GM23248 (cell line): ENCODE results near the gene SGMS1. TPM values are rescaled to one million over a fixed set of nuclear protein-coding genes. Genes with fewer than 3 reads are reported as not detected.

Experiments used
- DNase-seq: peaks from one replicate; pipeline ENCODE4 v3.0.0-alpha.2; 2015
- H2AFZ ChIP-seq: fragments of 200-600 bp; sonication (generic); 2 replicates; pipeline ENCODE4 v1.6.1; 2016; ENCODE audit warnings: antibody characterized with exemption
- H3F3A ChIP-seq: fragments of 200-600 bp; sonication (generic); 2 replicates; pipeline ENCODE4 v1.6.1; 2016; ENCODE audit warnings: mild to moderate bottlenecking, antibody characterized with exemption, mixed run types; ENCODE audit not compliant: insufficient read depth
- H3K27ac ChIP-seq: fragments of 200-600 bp; sonication (generic); 2 replicates; pipeline ENCODE4 v1.5.1; 2016; ENCODE audit warnings: mild to moderate bottlenecking
- H3K27me3 ChIP-seq: fragments of 200-600 bp; sonication (generic); replicated peaks from 2 replicates; pipeline ENCODE4 v1.6.1; 2016; ENCODE audit warnings: mild to moderate bottlenecking; ENCODE audit not compliant: insufficient read depth
- H3K36me3 ChIP-seq: fragments of 200-600 bp; sonication (generic); 2 replicates; pipeline ENCODE4 v1.6.1; 2016; ENCODE audit warnings: low read depth, mild to moderate bottlenecking
- H3K4me1 ChIP-seq: fragments of 200-600 bp; sonication (generic); 2 replicates; pipeline ENCODE4 v1.6.1; 2016; ENCODE audit warnings: mild to moderate bottlenecking; ENCODE audit not compliant: insufficient read depth
- H3K4me2 ChIP-seq: fragments of 200-600 bp; sonication (generic); one replicate; pipeline ENCODE4 v1.6.1; 2016; ENCODE audit warnings: mild to moderate bottlenecking; ENCODE audit not compliant: unreplicated experiment
- H3K4me3 ChIP-seq: fragments of 200-600 bp; sonication (generic); 2 replicates; pipeline ENCODE4 v1.5.1; 2016; ENCODE audit warnings: mild to moderate bottlenecking
- H3K79me2 ChIP-seq: fragments of 200-600 bp; sonication (generic); 2 replicates; pipeline ENCODE4 v1.6.1; 2016; ENCODE audit warnings: mild to moderate bottlenecking; ENCODE audit not compliant: insufficient read depth
- H3K9ac ChIP-seq: fragments of 200-600 bp; sonication (generic); 2 replicates; pipeline ENCODE4 v1.6.1; 2016; ENCODE audit warnings: mild to moderate bottlenecking
- H3K9me2 ChIP-seq: fragments of 200-600 bp; sonication (generic); 2 replicates; pipeline ENCODE4 v1.6.1; 2016; ENCODE audit warnings: mixed run types, mild to moderate bottlenecking, moderate library complexity; ENCODE audit not compliant: insufficient read depth
- H3K9me3 ChIP-seq: fragments of 200-600 bp; sonication (generic); one replicate; pipeline ENCODE4 v1.6.1; 2017; ENCODE audit warnings: low read depth
- H4K20me1 ChIP-seq: fragments of 200-600 bp; sonication (generic); 2 replicates; pipeline ENCODE4 v1.6.0; 2016; ENCODE audit not compliant: insufficient read depth
- EZH2 ChIP-seq: fragments of 200-600 bp; sonication (generic); IDR thresholded peaks from 2 replicates; pipeline ENCODE4 v1.6.1; 2018; ENCODE audit warnings: antibody characterized with exemption, mild to moderate bottlenecking; ENCODE audit not compliant: insufficient read depth, poor library complexity, severe bottlenecking
- EZH2phosphoT487 ChIP-seq: fragments of 200-600 bp; sonication (generic); IDR thresholded peaks from 2 replicates; pipeline ENCODE4 v1.6.1; 2018; ENCODE audit warnings: antibody characterized with exemption, moderate library complexity, mild to moderate bottlenecking, low read depth; ENCODE audit not compliant: insufficient read depth
- WGBS, 2 experiments: methylation state at CpG; one replicate each; pipeline ENCODE4 v1.1.6; 2015 to 2017; ENCODE audit warnings: low lambda C conversion rate in 2 of 2, low coverage in 1 of 2; ENCODE audit errors: missing lambda C conversion rate in 2 of 2; 5-methylcytosine and 5-hydroxymethylcytosine counted together
- in situ Hi-C: fragments of 300-500 bp; cut with MboI; formaldehyde crosslinking; loops from 2 replicates; pipeline ENCODE4 v1.15.0; 2020
- polyA plus RNA-seq: library from polyadenylated mRNA; unstranded; fragments of >200 nt; fragmentation: Nextera tagmentation; extraction: Ambion mirVana; gene quantifications from 2 replicates; pipeline ENCODE4 v1.2.1, GENCODE V29; 2016
- total RNA-seq: library from RNA; depleted of rRNA; stranded (reverse); fragments of >200 nt; shearing (Covaris generic); gene quantifications from 2 replicates; pipeline ENCODE4 v1.2.3, GENCODE V29; 2014

Gene SGMS1
- total and polyA plus RNA-seq, 2 experiments from 2014 or later: 22.7 to 53.6 TPM

DNA sequence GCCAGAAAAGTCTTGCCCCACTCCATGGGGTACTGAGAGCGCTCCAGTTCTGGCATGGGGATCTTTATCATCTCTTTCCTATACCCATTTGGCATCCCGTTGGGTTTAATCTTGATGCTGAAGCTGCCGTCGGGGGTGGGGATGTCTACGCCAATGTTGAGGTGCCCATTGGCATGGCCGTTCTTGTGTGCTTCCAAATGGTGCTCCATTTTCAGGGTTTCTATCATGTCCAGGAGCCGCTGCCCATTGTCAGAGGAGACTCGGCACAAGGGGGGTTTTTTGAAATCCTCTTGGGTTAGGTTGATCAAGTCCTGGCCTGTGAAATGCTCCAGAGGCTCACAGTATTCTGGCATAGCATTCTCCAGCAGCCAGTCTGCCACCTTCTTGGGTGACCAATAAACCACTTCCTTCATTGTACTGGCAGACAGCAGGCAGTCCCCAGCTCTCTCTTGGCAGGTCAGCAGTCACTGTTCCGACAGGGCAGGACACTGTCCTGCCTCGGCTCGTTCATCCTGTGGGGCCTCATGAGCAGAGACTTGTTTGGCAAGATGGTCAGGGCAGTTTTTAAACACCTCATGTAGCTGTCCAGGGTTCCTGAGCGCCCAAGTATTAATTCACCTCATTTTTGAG lies 279.9 kb downstream of the SGMS1 start:
- no peak for TF ChIP-seq EZH2
- no peak for TF ChIP-seq EZH2phosphoT487

DNA sequence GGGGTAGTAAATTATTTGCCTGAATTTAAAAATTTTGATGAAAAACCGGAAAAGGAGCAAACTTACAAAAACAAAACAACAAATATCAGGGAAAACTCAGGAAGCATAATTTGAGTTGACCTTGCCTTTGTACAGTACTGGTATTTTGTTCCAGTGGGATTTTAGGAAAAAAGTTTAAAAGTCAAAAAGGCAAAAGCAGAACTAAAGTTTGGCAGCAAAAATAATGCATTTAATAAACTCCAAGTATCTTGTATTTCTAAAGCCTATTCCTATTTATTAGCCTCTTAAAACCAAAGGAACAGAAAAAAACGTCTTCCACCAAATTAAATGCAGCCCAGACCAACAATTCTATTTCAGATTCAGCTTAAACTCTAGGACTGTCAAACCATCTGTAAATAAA lies 281.8 kb downstream of the SGMS1 start:
- no peak overlapping the region for H3K9ac ChIP-seq
- DNase-seq: no peak
- WGBS, 2 experiments: 58 to 61% methylated on average over 2 of the region's 2 CpGs
- no peaks in the 10 kb centered on the region for H3K9me3 ChIP-seq
- no peaks in the 10 kb centered on the region for H3K4me1 ChIP-seq
- in situ Hi-C loops: no loop called here
- peaks cover 15% of the 10 kb centered on the region for H3K36me3 ChIP-seq
- H3K27me3 ChIP-seq: no peaks in the 10 kb centered on the region
- H3K79me2 ChIP-seq: peaks cover 44% of the 10 kb centered on the region
- no peaks in the 10 kb centered on the region for H3K9me2 ChIP-seq
- H3K4me2 ChIP-seq: no peak overlapping the region
- no peak overlapping the region for H3K27ac ChIP-seq
- H4K20me1 ChIP-seq: no peaks in the 10 kb centered on the region
- no peak overlapping the region for H2AFZ ChIP-seq
- H3K4me3 ChIP-seq: no peak overlapping the region
- no peaks in the 10 kb centered on the region for H3F3A ChIP-seq
- TF ChIP-seq EZH2 (no peak), EZH2phosphoT487 (no peak)

More for the DNA sequence above, 279.9 kb downstream of the SGMS1 start:
- H3K4me3 ChIP-seq: no peak overlapping the region
- no peaks in the 10 kb centered on the region for H3K9me3 ChIP-seq
- no peak overlapping the region for H3K4me2 ChIP-seq
- peaks cover 15% of the 10 kb centered on the region for H3K36me3 ChIP-seq
- peaks cover 53% of the 10 kb centered on the region for H3K79me2 ChIP-seq
- no peaks in the 10 kb centered on the region for H3K4me1 ChIP-seq
- no peaks in the 10 kb centered on the region for H3K27me3 ChIP-seq
- no peaks in the 10 kb centered on the region for H3F3A ChIP-seq
- no peaks in the 10 kb centered on the region for H3K9me2 ChIP-seq
- H3K27ac ChIP-seq: no peak overlapping the region
- no peak overlapping the region for H2AFZ ChIP-seq
- in situ Hi-C loops: no loop called here
- no peak overlapping the region for H3K9ac ChIP-seq
- no peak for DNase-seq
- WGBS, 2 experiments: 95 to 96% methylated on average over 12 of the region's 12 CpGs
- no peaks in the 10 kb centered on the region; the same call in 1 of the 2 replicates for H4K20me1 ChIP-seq

DNA sequence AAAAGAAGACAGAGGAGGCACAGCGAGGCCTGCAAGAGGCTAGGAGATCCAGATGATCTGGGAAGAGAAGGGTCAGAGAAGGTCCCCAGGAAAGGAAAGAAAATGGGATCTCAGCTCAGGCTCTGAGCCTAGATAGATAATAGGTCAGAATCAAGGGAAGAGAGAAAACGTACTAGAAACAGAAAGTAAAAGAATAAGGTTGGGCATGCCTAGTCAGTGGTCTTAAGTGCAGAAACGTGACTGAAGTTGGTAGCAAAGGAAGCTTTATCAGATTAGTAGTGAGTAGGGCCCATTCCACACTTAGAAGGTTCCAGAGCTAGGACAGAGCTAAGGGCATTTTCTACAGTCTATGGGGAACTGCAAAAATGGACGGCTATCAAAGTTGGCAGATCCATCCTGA lies 287.6 kb downstream of the SGMS1 start:
- H3K36me3 ChIP-seq: no peaks in the 10 kb centered on the region
- no peak overlapping the region for H3K4me2 ChIP-seq
- no peak overlapping the region for H3K27ac ChIP-seq
- TF ChIP-seq EZH2phosphoT487 (no peak), EZH2 (no peak)
- no peaks in the 10 kb centered on the region for H3K4me1 ChIP-seq
- in situ Hi-C loops: no loop called here
- H3K79me2 ChIP-seq: peaks cover 22% of the 10 kb centered on the region
- H3K9ac ChIP-seq: no peak overlapping the region
- H2AFZ ChIP-seq: no peak overlapping the region
- no peak overlapping the region for H3K4me3 ChIP-seq
- 71 to 72% methylated on average over 4 of the region's 4 CpGs for WGBS, 2 experiments
- H3K9me3 ChIP-seq: no peaks in the 10 kb centered on the region
- no peaks in the 10 kb centered on the region for H3F3A ChIP-seq
- no peak for DNase-seq
- H3K9me2 ChIP-seq: no peaks in the 10 kb centered on the region; the same call in 1 of the 2 replicates
- no peaks in the 10 kb centered on the region for H4K20me1 ChIP-seq
- no peaks in the 10 kb centered on the region for H3K27me3 ChIP-seq

DNA sequence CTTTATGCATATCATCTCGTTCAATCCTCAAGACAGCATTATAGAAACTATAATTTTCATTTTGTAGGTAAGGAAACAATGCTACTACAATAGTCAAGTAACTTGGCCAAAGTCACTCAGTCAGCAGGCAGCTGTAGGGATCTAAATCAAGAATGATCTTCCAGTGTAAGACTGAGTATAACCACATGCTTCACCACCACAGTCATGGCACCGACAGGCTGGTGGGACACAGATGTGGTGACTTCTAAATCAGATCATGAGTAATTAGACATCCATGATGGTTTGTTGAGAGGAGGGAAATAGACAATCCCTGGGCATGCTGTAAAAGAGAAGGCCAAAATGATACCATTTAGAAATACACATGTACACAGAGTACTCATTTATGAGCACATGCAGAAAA lies 288.4 kb downstream of the SGMS1 start:
- H3K4me1 ChIP-seq: no peaks in the 10 kb centered on the region
- no peak overlapping the region for H3K9ac ChIP-seq
- no peaks in the 10 kb centered on the region for H3K9me3 ChIP-seq
- no peak for DNase-seq
- no peaks in the 10 kb centered on the region for H3K36me3 ChIP-seq
- H4K20me1 ChIP-seq: no peaks in the 10 kb centered on the region
- H3K27me3 ChIP-seq: no peaks in the 10 kb centered on the region
- H3K4me3 ChIP-seq: no peak overlapping the region
- in situ Hi-C loops: no loop called here
- no peak for TF ChIP-seq EZH2
- TF ChIP-seq EZH2phosphoT487: no peak
- peaks cover 22% of the 10 kb centered on the region for H3K79me2 ChIP-seq
- H3K9me2 ChIP-seq: no peaks in the 10 kb centered on the region; the same call in 1 of the 2 replicates
- WGBS, 2 experiments: 55 to 58% methylated on average over 2 of the region's 2 CpGs
- no peak overlapping the region for H2AFZ ChIP-seq
- no peak overlapping the region for H3K4me2 ChIP-seq
- H3K27ac ChIP-seq: no peak overlapping the region
- no peaks in the 10 kb centered on the region for H3F3A ChIP-seq
